ENCODE measurements around the gene INTS3. TPM values are rescaled to one million over a fixed set of nuclear protein-coding genes. Genes with fewer than 3 reads are reported as not detected.
"Not testable (repeated sequence)": the region's sequence is repeated elsewhere in the genome, so short reads cannot be mapped to it uniquely, and the experiment has no call there.

INTS3 gene
- total RNA-seq, 1 donor from 2014 or later: 72.3 TPM

- no peak overlapping the region for H3K4me3 ChIP-seq
- ATAC-seq (no peak), DNase-seq (no peak)
- intact Hi-C loops (cut with DNase I): no loop called here
- no peak overlapping the region for H3K27ac ChIP-seq
- H3K9me3 ChIP-seq: no peaks in the 10 kb centered on the region
- H3K4me1 ChIP-seq: peaks cover 45% of the 10 kb centered on the region
- no peaks in the 10 kb centered on the region for H3K27me3 ChIP-seq
- TF ChIP-seq CTCF (IDR thresholded peaks at IDR 0.05): no peak
- H3K36me3 ChIP-seq: peaks cover 9% of the 10 kb centered on the region
These were observed 51.1 kb downstream of the INTS3 start for GRCh38 chr1:153778824-153779519.

GRCh38 chr1:153779781-153780541 lies 52.1 kb downstream of the INTS3 start:
- no peak for TF ChIP-seq CTCF (IDR thresholded peaks at IDR 0.05)
- Histone ChIP-seq H3K36me3 (peaks cover 9% of the 10 kb centered on the region), H3K9me3 (no peaks in the 10 kb centered on the region), H3K27ac (no peak overlapping the region), H3K4me1 (peaks cover 38% of the 10 kb centered on the region), H3K27me3 (no peaks in the 10 kb centered on the region), H3K4me3 (no peak overlapping the region)
- intact Hi-C loops (cut with DNase I): no loop called here
- no peak for DNase-seq
- ATAC-seq: no peak

- ATAC-seq (no peak), DNase-seq (no peak)
- Histone ChIP-seq H3K4me1 (peaks cover 36% of the 10 kb centered on the region), H3K36me3 (peaks cover 9% of the 10 kb centered on the region), H3K27ac (no peak overlapping the region), H3K4me3 (no peak overlapping the region), H3K27me3 (no peaks in the 10 kb centered on the region), H3K9me3 (no peaks in the 10 kb centered on the region)
- intact Hi-C loops (cut with DNase I): no loop called here
- no peak for TF ChIP-seq CTCF (IDR thresholded peaks at IDR 0.05)
These were observed 52.7 kb downstream of the INTS3 start for GRCh38 chr1:153780551-153780950.

- H3K36me3 ChIP-seq; H3K9me3 ChIP-seq; ATAC-seq; DNase-seq; H3K27me3 ChIP-seq; intact Hi-C loops (cut with DNase I): not testable (repeated sequence)
- H3K4me1 ChIP-seq: peaks cover 20% of the 10 kb centered on the region
- peak overlapping the region; percentile 83 for H3K4me3 ChIP-seq
- H3K27ac ChIP-seq: peak overlapping the region; percentile 97
These were observed 54.8 kb downstream of the INTS3 start for GRCh38 chr1:153782648-153783047.

- Histone ChIP-seq H3K4me3 (peak overlapping the region; percentile 83), H3K27ac (peak overlapping the region; percentile 97), H3K36me3 (peaks cover 9% of the 10 kb centered on the region), H3K9me3 (no peaks in the 10 kb centered on the region), H3K4me1 (peaks cover 15% of the 10 kb centered on the region), H3K27me3 (no peaks in the 10 kb centered on the region)
- DNase-seq (peak; percentile 96), ATAC-seq (peak; percentile 98)
- intact Hi-C loops (cut with DNase I): no loop called here
- TF ChIP-seq CTCF (IDR thresholded peaks at IDR 0.05): no peak
These were observed 55.7 kb downstream of the INTS3 start for GRCh38 chr1:153783233-153784190.

All from upper lobe of right lung (tissue), 1 donor.